Measurements from ENCODE around the gene TAS2R13. TPM values are rescaled to one million over a fixed set of nuclear protein-coding genes. Genes with fewer than 3 reads are reported as not detected.

Gene TAS2R13
- total RNA-seq: 4.8 TPM

GRCh38 chr12:10909462-10909861 is at the start of gene TAS2R13:
TSS of gene TAS2R13 (minus strand) at chr12:10909562. CDS start at chr12:10909298, 264 bp downstream.

GRCh38 chr12:10939163-10939562 is 29.8 kb upstream of the TAS2R13 start, which contains the start of gene TAS2R14:
TSS of gene TAS2R14 (minus strand) at chr12:10939263. CDS start at chr12:10939207, 56 bp downstream.

GRCh38 chr12:10928746-10929286 is 19.5 kb upstream of the TAS2R13 start, which contains the start of gene PRH2:
TSS of gene PRH2 (plus strand) at chr12:10929236. CDS start at chr12:10929274, 38 bp downstream.

GRCh38 chr12:10884086-10884725 is 25.2 kb downstream of the TAS2R13 start, which contains the start of gene PRH1:
TSS of gene PRH1 (minus strand) at chr12:10884255. CDS start at chr12:10884217, 38 bp downstream.

Other genes starting within 250 kb of the TAS2R13 start
- gene STYK1, start 235.5 kb downstream of the TAS2R13 start, total RNA-seq: 18.7 TPM
- gene YBX3, start 186.2 kb downstream of the TAS2R13 start, total RNA-seq: 14.8 TPM
- gene TAS2R7, start 106.9 kb downstream of the TAS2R13 start, total RNA-seq: 0.69 TPM
- 0.69 TPM for gene TAS2R8, start 102.3 kb downstream of the TAS2R13 start, total RNA-seq
- 0.92 TPM for gene TAS2R9, start 99.4 kb downstream of the TAS2R13 start, total RNA-seq
- gene TAS2R10, start 83.2 kb downstream of the TAS2R13 start, total RNA-seq: 3.7 TPM
- 6.0 TPM for gene PRR4, start 60.1 kb downstream of the TAS2R13 start, total RNA-seq
- gene PRH1, start 25.3 kb downstream of the TAS2R13 start, total RNA-seq: 63.4 TPM
- gene PRH2, start 19.7 kb upstream of the TAS2R13 start, total RNA-seq: 0.92 TPM
- gene TAS2R14, start 29.7 kb upstream of the TAS2R13 start, total RNA-seq: 9.5 TPM
- 7.6 TPM for gene TAS2R50, start 77.3 kb upstream of the TAS2R13 start, total RNA-seq
- 10.4 TPM for gene TAS2R20, start 88.7 kb upstream of the TAS2R13 start, total RNA-seq
- gene TAS2R19, start 113.1 kb upstream of the TAS2R13 start, total RNA-seq: 7.6 TPM
- 8.1 TPM for gene TAS2R31, start 121.8 kb upstream of the TAS2R13 start, total RNA-seq
- 3.2 TPM for gene TAS2R46, start 152.7 kb upstream of the TAS2R13 start, total RNA-seq
- gene TAS2R43, start 182.8 kb upstream of the TAS2R13 start, total RNA-seq: 5.5 TPM
- gene TAS2R30, start 225.1 kb upstream of the TAS2R13 start, total RNA-seq: 9.5 TPM